NCI-H1436 (cell line): ENCODE measurements around the gene RALY.

ENCODE experiments used
- DNase-seq: peaks from one replicate; lab custom pipeline; 2025; lab: John Stamatoyannopoulos, UW

The RALY gene

GRCh38 chr20:34082232-34082887 lies 88.6 kb downstream of the RALY start:
- no peak for DNase-seq

- no peak for DNase-seq
Observed at GRCh38 chr20:34083137-34083536, 89.4 kb downstream of the RALY start.

- DNase-seq, result no peak
Observed at GRCh38 chr20:34083781-34084180, 90.1 kb downstream of the RALY start.

GRCh38 chr20:34084227-34084923 lies 90.7 kb downstream of the RALY start:
- DNase-seq, result peak; percentile 27

GRCh38 chr20:34085544-34086040 lies 91.9 kb downstream of the RALY start:
- DNase-seq, result no peak

- no peak for DNase-seq
Observed at GRCh38 chr20:34088305-34089174, 94.8 kb downstream of the RALY start.

- no peak for DNase-seq
Observed at GRCh38 chr20:34089175-34089479, 95.4 kb downstream of the RALY start.

- DNase-seq, result no peak
Observed at GRCh38 chr20:34089655-34090345, 96.1 kb downstream of the RALY start.

- DNase-seq, result no peak
Observed at GRCh38 chr20:34090645-34091044, 96.9 kb downstream of the RALY start.

GRCh38 chr20:34091637-34092200 lies 98.0 kb downstream of the RALY start:
- no peak for DNase-seq

GRCh38 chr20:34093895-34094294 lies 100.2 kb downstream of the RALY start:
- no peak for DNase-seq

- no peak for DNase-seq
Observed at GRCh38 chr20:34095825-34096224, 102.1 kb downstream of the RALY start.

- DNase-seq, result no peak
Observed at GRCh38 chr20:34096699-34097444, 103.2 kb downstream of the RALY start.

GRCh38 chr20:34098570-34098969 lies 104.9 kb downstream of the RALY start:
- no peak for DNase-seq

- no peak for DNase-seq
Observed at GRCh38 chr20:34099675-34100074, 106.0 kb downstream of the RALY start.

GRCh38 chr20:34100576-34100975 lies 106.9 kb downstream of the RALY start:
- no peak for DNase-seq

- no peak for DNase-seq
Observed at GRCh38 chr20:34102342-34102741, 108.6 kb downstream of the RALY start.

- no peak for DNase-seq
Observed at GRCh38 chr20:34104059-34104458, 110.3 kb downstream of the RALY start.

GRCh38 chr20:34105978-34106675 lies 112.4 kb downstream of the RALY start:
- DNase-seq, result no peak

GRCh38 chr20:34108616-34109174 lies 115.0 kb downstream of the RALY start:
- DNase-seq, result no peak
